HL-60 (cell line): ENCODE data around the gene FGFR3.

Experiments used
- DNase-seq, 2 experiments: peaks; one replicate each; pipeline ENCODE4 v3.0.0-alpha.2; 2010 to 2020; ENCODE audit warnings: low read depth in 1 of 2, low spot score in 1 of 2
- H3K27ac ChIP-seq: fragments of 250-450 bp; sonication (Bioruptor Pico); replicated peaks from 2 replicates; pipeline ENCODE4 v1.5.1; 2020; ENCODE audit warnings: mild to moderate bottlenecking, moderate library complexity
- H3K27me3 ChIP-seq: fragments of 250-450 bp; sonication (Bioruptor Pico); 2 replicates; pipeline ENCODE4 v1.5.1; 2021; ENCODE audit warnings: mild to moderate bottlenecking, moderate library complexity; ENCODE audit not compliant: insufficient read depth, poor library complexity, severe bottlenecking
- H3K4me3 ChIP-seq: replicated peaks from 2 replicates; pipeline ENCODE4 v1.5.1; 2011; ENCODE audit warnings: mild to moderate bottlenecking, control low read depth, low read length; ENCODE audit not compliant: insufficient read depth
- GABPA ChIP-seq: IDR thresholded peaks from 2 replicates; pipeline ENCODE4 v1.6.1; 2012; ENCODE audit warnings: low read depth
- POLR2AphosphoS5 ChIP-seq: IDR thresholded peaks from 2 replicates; pipeline ENCODE4 v1.6.1; 2012; ENCODE audit warnings: low read depth
- SPI1 ChIP-seq: IDR thresholded peaks from 2 replicates; pipeline ENCODE4 v1.6.1; 2012; ENCODE audit warnings: low read depth, mild to moderate bottlenecking, borderline replicate concordance
- TF ChIP-seq, protein P1 (sequence below): IDR thresholded peaks from one replicate; pipeline ENCODE4 v1.5.1; 2011; ENCODE audit warnings: low read length, control low read depth, inconsistent platforms; ENCODE audit not compliant: insufficient read depth
- TF ChIP-seq, protein P2 (sequence below): IDR thresholded peaks from 2 replicates; pipeline ENCODE4 v1.6.1; 2012; ENCODE audit warnings: low read depth; ENCODE audit not compliant: insufficient replicate concordance

FGFR3 gene

DNA sequence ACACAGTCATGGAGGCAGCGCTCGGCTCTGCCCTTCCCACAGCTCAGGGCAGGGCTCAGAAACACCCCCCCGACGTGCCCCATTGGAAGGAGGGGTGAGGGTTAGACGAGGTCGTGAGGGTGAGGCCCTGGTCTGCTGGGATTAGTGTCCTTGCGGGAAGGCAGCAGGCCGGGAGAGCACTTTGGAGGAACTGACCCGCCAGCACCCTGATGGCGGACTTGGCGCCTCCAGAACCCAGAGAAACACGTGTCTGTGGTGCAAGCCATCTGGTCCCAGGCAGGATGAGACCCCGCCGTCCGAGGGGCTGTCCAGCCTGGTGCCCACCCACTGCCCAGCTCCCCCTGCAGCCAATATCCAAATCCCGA lies 45.5 kb upstream of the FGFR3 start:
- Histone ChIP-seq H3K27ac (no peak overlapping the region), H3K4me3 (no peak overlapping the region)
- TF ChIP-seq, protein P1, sequence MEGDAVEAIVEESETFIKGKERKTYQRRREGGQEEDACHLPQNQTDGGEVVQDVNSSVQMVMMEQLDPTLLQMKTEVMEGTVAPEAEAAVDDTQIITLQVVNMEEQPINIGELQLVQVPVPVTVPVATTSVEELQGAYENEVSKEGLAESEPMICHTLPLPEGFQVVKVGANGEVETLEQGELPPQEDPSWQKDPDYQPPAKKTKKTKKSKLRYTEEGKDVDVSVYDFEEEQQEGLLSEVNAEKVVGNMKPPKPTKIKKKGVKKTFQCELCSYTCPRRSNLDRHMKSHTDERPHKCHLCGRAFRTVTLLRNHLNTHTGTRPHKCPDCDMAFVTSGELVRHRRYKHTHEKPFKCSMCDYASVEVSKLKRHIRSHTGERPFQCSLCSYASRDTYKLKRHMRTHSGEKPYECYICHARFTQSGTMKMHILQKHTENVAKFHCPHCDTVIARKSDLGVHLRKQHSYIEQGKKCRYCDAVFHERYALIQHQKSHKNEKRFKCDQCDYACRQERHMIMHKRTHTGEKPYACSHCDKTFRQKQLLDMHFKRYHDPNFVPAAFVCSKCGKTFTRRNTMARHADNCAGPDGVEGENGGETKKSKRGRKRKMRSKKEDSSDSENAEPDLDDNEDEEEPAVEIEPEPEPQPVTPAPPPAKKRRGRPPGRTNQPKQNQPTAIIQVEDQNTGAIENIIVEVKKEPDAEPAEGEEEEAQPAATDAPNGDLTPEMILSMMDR: no peak
- TF ChIP-seq, protein P2, sequence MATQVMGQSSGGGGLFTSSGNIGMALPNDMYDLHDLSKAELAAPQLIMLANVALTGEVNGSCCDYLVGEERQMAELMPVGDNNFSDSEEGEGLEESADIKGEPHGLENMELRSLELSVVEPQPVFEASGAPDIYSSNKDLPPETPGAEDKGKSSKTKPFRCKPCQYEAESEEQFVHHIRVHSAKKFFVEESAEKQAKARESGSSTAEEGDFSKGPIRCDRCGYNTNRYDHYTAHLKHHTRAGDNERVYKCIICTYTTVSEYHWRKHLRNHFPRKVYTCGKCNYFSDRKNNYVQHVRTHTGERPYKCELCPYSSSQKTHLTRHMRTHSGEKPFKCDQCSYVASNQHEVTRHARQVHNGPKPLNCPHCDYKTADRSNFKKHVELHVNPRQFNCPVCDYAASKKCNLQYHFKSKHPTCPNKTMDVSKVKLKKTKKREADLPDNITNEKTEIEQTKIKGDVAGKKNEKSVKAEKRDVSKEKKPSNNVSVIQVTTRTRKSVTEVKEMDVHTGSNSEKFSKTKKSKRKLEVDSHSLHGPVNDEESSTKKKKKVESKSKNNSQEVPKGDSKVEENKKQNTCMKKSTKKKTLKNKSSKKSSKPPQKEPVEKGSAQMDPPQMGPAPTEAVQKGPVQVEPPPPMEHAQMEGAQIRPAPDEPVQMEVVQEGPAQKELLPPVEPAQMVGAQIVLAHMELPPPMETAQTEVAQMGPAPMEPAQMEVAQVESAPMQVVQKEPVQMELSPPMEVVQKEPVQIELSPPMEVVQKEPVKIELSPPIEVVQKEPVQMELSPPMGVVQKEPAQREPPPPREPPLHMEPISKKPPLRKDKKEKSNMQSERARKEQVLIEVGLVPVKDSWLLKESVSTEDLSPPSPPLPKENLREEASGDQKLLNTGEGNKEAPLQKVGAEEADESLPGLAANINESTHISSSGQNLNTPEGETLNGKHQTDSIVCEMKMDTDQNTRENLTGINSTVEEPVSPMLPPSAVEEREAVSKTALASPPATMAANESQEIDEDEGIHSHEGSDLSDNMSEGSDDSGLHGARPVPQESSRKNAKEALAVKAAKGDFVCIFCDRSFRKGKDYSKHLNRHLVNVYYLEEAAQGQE: no peak
- TF ChIP-seq GABPA (no peak), SPI1 (no peak), POLR2AphosphoS5 (no peak)

DNA sequence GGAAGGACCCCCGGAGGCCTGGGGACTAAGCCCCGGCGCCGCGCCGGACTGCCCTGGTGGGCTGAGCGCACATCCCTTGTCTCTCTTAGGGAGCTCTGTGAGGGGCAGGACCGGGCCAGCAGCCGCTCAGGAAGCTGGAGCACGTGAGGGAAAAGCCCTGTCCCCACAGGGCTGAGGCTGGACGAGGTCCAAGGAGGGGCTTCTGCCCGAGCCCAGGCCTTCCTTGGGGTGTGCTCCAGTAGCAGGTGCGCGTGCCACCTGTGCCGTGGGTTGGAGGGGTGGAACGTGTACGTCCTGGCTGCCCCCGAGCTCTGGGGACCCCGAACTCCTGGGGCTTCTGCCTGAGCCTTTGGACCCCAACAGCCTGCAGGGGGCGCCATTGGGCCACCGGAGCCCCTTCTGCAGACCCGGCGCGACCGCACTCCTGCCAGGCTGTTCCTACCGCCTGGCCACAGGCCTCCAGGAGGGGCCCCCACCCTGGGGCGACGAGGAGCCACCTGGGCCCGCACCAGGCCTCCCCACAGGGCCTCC lies 44.6 kb upstream of the FGFR3 start:
- TF ChIP-seq, protein P2: no peak
- TF ChIP-seq, protein P1: peak; percentile 40
- Histone ChIP-seq H3K27ac (no peak overlapping the region), H3K27me3 (no peaks in the 10 kb centered on the region), H3K4me3 (no peak overlapping the region)
- peak; percentile 65 to 86 for DNase-seq

More for the DNA sequence above, 45.5 kb upstream of the FGFR3 start:
- no peaks in the 10 kb centered on the region for H3K27me3 ChIP-seq
- no peak for DNase-seq

DNA sequence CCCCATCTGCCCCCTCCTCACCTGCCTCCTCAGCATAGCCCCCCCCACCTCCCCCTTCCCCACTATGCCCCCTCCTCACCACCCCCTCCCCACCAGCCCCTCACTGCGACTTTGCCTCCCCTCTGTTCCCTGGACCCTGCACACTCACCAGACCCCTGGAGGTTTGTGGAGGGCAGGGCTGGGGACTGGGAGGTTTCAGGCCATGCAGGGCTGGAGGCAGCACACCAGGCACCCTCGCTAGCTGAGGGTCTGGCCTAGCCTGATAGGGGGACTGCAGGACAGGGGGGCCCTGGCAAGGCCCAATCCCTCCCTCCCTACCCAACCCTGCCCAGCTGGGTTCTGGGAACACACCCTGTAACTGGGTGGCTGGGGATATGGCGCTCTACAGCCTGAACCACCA lies 43.7 kb upstream of the FGFR3 start:
- H3K4me3 ChIP-seq: no peak overlapping the region

More for the DNA sequence above, 43.7 kb upstream of the FGFR3 start:
- TF ChIP-seq GABPA: no peak
- TF ChIP-seq, protein P1: no peak
- TF ChIP-seq, protein P2: no peak
- no peak for TF ChIP-seq POLR2AphosphoS5
- no peak for TF ChIP-seq SPI1
- DNase-seq: no peak
- Histone ChIP-seq H3K27ac (no peak overlapping the region), H3K27me3 (no peaks in the 10 kb centered on the region)
